ENCODE data around the gene PIGL. TPM values are rescaled to one million over a fixed set of nuclear protein-coding genes. Genes with fewer than 3 reads are reported as not detected.

PIGL gene
- total and polyA plus RNA-seq, 2 of the 4 experiments (the other 2 are of a cell fraction) = 17.9 to 29.5 TPM

DNA sequence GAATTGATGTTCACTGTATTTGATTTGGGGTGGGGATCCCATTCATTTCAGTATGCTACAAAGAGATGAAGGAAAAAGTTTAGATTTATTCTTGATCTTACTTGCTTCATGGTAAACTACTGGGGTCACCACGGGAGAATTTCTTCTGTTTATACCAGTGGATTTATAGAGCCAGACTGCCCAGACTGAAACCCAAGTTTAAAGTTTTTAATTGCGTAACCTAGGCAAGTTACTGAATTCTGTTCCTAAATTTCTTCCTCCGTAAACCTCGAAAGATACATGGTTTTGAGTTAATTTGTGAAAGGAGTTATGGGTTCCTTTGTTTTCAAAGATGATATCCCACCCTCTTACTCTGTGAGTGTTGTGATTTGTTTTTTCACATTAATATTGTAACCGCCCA, 26.4 kb downstream of the PIGL start:
- ATAC-seq (ENCODE audit: low read depth) = peak; percentile 60
- Histone ChIP-seq H2BK15ac (ENCODE audit: low read depth, low read length) (no peak overlapping the region), H3K4ac (ENCODE audit: low read depth, low read length) (no peak overlapping the region), H3K4me2 (ENCODE audit: low read depth, low read length) (no peak overlapping the region), H4K20me1 (ENCODE audit: insufficient read depth, low read length) (no peaks in the 10 kb centered on the region), H2BK120ac (ENCODE audit: low read depth, low read length) (no peak overlapping the region), H3K56ac (ENCODE audit: extremely low read depth, insufficient read depth, low read length) (no peak overlapping the region), H3K9me3 (ENCODE audit: control insufficient read depth, insufficient read depth, low read length) (no peaks in the 10 kb centered on the region), H3K27ac (ENCODE audit: insufficient read depth, low read length) (no peak overlapping the region), H2AFZ (replicated peaks; ENCODE audit: low read length, poor library complexity) (no peak overlapping the region), H3K36me3 (ENCODE audit: control insufficient read depth, insufficient read depth, low read length) (no peaks in the 10 kb centered on the region), H4K91ac (ENCODE audit: insufficient read depth, low read depth, low read length) (no peak overlapping the region), H2AK5ac (ENCODE audit: low read depth, low read length) (no peak overlapping the region), H3K79me1 (ENCODE audit: low read depth in 1 of 2, low read length in 2 of 2) (peaks cover 18 to 24% of the 10 kb centered on the region in 2 experiments), H3K23ac (ENCODE audit: low read depth, low read length) (no peak overlapping the region), H3K14ac (replicated peaks; ENCODE audit: low read depth, low read length) (no peak overlapping the region), H3K4me1 (ENCODE audit: control insufficient read depth, insufficient read depth, low read length) (peaks cover 3% of the 10 kb centered on the region; the same call in 1 of the 2 replicates), H2BK5ac (ENCODE audit: low read depth, low read length, poor library complexity, severe bottlenecking) (no peak overlapping the region), H3K9me1 (ENCODE audit: insufficient read depth, low read length) (no peaks in the 10 kb centered on the region), H3K4me3 (ENCODE audit: insufficient read depth, low read depth, low read length) (no peak overlapping the region), H4K8ac (ENCODE audit: low read depth in 2 of 2, low read length in 2 of 2) (no peak overlapping the region), H2AK9ac (replicated peaks; ENCODE audit: low read depth, low read length, poor library complexity) (no peak overlapping the region), H3K18ac (ENCODE audit: low read depth, low read length) (no peak overlapping the region), H4K5ac (ENCODE audit: low read depth, low read length) (no peak overlapping the region), H2BK20ac (ENCODE audit: low read depth, low read length) (no peak overlapping the region), H3K9ac (ENCODE audit: low read depth, low read length) (no peak overlapping the region), H3K27me3 (ENCODE audit: control insufficient read depth, insufficient read depth, low read length) (no peaks in the 10 kb centered on the region)
- in situ Hi-C loops (cut with MboI; ENCODE audit: low sequenced_read_pairs) (no loop called here), dilution Hi-C loops (cut with HindIII; ENCODE audit: low sequenced_read_pairs, unreplicated experiment) (no loop called here), intact Hi-C loops (cut with micrococcal nuclease) (no loop called here)
- POLR2A ChIA-PET (ENCODE audit: unreplicated experiment) = no interaction called here
- no CpG with 5 or more reads among the region's 5 CpGs for WGBS, 2 experiments (ENCODE audit: extremely low coverage in 2 of 2, insufficient read length in 1 of 2)
- peak; percentile 8 for DNase-seq
- no TSS peak for BruUV-seq (replicated peaks)
- no peak for TF ChIP-seq CHD1 (IDR thresholded peaks at IDR 0.05; ENCODE audit: low read depth, low read length)
- peak; percentile 85 for TF ChIP-seq CEBPB (IDR thresholded peaks at IDR 0.05; ENCODE audit: low read depth, low read length)
- CTCF ChIA-PET = interaction anchor here (1.1 kb wide), 1 partner anchor 11 kb away, joined by 3 read pairs; no protein-coding TSS in a partner anchor
